ENCODE results near the gene KCNJ8. TPM values are rescaled to one million over a fixed set of nuclear protein-coding genes. Genes with fewer than 3 reads are reported as not detected.
A peak's percentile ranks its signal among the peaks of the same experiment; 100 is the strongest.

KCNJ8 gene
- total RNA-seq, 2 donors from 2014 or later = 15.2 to 26.2 TPM

DNA sequence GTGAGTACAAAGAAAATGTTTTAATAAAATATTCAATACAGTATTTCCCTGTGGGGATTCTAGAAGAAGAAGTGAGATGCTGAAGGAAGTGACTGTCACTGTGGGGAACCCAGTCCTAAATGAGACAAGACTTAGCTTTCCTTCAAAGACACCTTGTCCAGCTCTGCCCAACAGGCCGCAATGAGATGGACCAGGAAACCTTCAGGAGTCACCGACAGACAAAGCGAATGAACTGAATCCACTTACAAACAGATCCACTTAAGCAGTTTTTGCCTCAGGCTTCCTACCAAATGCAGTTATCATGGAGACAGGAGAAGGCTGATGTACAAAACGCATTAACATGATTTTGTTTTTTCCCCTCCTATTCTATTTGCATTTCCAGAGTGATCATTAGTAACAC lies 9.6 kb downstream of the KCNJ8 start:
- DNase-seq (no peak), ATAC-seq (no peak)
- 89 to 90% methylated on average over 4 of the region's 4 CpGs for WGBS, 2 donors
- peaks cover 41% of the 10 kb centered on the region for H3K4me1 ChIP-seq
- peaks cover 0 to 5% of the 10 kb centered on the region in 2 donors for H3K36me3 ChIP-seq (replicated peaks in 1 of 2; ENCODE audit: insufficient read depth in 1 of 2, low read depth in 2 of 2)
- H3K27ac ChIP-seq = peak overlapping the region in 3 of 4 donors; percentile 15 to 78 (median 70)
- H3K4me3 ChIP-seq = no peak overlapping the region
- no peaks in the 10 kb centered on the region for H3K27me3 ChIP-seq
- H3K9me3 ChIP-seq = no peaks in the 10 kb centered on the region
- no peak for TF ChIP-seq POLR2A (IDR thresholded peaks at IDR 0.05)
- TF ChIP-seq, protein P1, sequence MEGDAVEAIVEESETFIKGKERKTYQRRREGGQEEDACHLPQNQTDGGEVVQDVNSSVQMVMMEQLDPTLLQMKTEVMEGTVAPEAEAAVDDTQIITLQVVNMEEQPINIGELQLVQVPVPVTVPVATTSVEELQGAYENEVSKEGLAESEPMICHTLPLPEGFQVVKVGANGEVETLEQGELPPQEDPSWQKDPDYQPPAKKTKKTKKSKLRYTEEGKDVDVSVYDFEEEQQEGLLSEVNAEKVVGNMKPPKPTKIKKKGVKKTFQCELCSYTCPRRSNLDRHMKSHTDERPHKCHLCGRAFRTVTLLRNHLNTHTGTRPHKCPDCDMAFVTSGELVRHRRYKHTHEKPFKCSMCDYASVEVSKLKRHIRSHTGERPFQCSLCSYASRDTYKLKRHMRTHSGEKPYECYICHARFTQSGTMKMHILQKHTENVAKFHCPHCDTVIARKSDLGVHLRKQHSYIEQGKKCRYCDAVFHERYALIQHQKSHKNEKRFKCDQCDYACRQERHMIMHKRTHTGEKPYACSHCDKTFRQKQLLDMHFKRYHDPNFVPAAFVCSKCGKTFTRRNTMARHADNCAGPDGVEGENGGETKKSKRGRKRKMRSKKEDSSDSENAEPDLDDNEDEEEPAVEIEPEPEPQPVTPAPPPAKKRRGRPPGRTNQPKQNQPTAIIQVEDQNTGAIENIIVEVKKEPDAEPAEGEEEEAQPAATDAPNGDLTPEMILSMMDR (IDR thresholded peaks at IDR 0.05) = no peak
- intact Hi-C loops (cut with DNase I) = no loop called here

DNA sequence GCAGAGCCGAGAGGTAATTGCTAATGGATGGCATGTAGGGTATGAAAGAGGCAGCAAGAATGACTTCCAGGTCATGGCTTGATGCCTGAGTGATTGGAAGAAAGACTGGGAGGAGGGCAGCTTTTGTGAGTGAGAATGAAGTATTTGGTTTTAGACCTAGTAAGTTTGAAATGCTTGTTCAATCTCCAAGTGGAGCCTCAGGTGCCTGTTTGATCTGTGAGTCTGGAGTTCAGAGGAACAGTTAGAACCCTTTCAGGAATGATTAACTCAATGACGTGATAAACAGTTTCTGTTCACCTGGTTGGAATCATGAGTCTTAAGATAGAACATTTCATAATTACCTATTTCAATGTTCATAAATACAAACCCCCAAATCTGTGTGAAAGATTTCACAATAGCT lies 10.4 kb downstream of the KCNJ8 start:
- TF ChIP-seq, protein P1 (IDR thresholded peaks at IDR 0.05) = no peak
- TF ChIP-seq POLR2A (IDR thresholded peaks at IDR 0.05) = peak in 1 of 3 donors; percentile 66
- H3K36me3 ChIP-seq (replicated peaks in 1 of 2; ENCODE audit: insufficient read depth in 1 of 2, low read depth in 2 of 2) = peaks cover 0 to 5% of the 10 kb centered on the region in 2 donors
- DNase-seq (peak; percentile 25 to 62 (median 44)), ATAC-seq (peak; percentile 97)
- intact Hi-C loops (cut with DNase I) = no loop called here
- no peaks in the 10 kb centered on the region for H3K27me3 ChIP-seq
- 38 to 43% methylated on average over 2 of the region's 2 CpGs for WGBS, 2 donors
- H3K4me1 ChIP-seq = peaks cover 41% of the 10 kb centered on the region
- H3K9me3 ChIP-seq = no peaks in the 10 kb centered on the region
- no peak overlapping the region for H3K4me3 ChIP-seq
- peak overlapping the region; percentile 66 to 85 (median 74) for H3K27ac ChIP-seq

DNA sequence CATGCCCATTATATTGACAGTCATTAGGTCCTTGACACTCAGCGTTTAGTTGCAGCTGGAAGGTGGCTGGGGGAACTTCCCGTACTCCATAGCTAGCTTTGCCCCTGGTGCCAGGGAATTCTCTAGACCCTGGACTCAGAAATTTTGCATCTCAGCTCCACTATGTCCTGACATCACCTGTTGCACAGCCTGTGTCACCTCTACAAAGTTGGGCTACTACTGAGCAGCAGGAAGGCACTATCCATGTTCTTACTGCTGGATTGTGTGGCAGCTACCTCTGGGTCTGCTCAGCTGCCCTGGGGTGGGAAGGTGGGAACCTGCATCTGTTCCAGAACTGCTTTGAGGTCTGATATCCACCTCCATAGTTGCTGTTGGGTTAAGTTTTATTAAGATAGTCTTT lies 11.0 kb downstream of the KCNJ8 start:
- TF ChIP-seq, protein P1 (IDR thresholded peaks at IDR 0.05) = no peak
- no peak for TF ChIP-seq POLR2A (IDR thresholded peaks at IDR 0.05)
- 78 to 91% methylated on average over 2 of the region's 2 CpGs for WGBS, 2 donors
- H3K9me3 ChIP-seq = no peaks in the 10 kb centered on the region
- intact Hi-C loops (cut with DNase I) = no loop called here
- no peak overlapping the region for H3K4me3 ChIP-seq
- ATAC-seq (peak; percentile 16), DNase-seq (no peak)
- H3K27me3 ChIP-seq = no peaks in the 10 kb centered on the region
- H3K4me1 ChIP-seq = peaks cover 41% of the 10 kb centered on the region
- peaks cover 0 to 5% of the 10 kb centered on the region in 2 donors for H3K36me3 ChIP-seq (replicated peaks in 1 of 2; ENCODE audit: insufficient read depth in 1 of 2, low read depth in 2 of 2)
- H3K27ac ChIP-seq = peak overlapping the region; percentile 66 to 85 (median 74)

DNA sequence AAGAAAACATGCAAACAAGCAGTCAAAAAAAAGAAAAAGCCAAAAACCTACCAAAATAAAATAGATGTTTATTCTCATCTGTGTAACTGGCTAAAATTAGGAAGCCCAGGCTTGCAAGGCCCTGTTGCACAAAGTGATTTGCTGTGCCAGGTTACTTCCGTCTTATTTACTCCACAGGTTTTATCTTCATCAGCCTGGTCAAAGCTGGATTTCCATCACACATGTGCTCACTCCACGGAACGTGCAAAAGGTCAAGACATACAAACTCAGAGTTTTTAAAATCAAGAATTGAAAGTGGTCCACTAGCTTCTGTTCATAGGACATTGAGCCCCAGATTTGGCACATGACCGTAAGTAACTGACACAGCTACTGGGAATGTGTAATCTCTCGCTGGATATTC lies 14.8 kb downstream of the KCNJ8 start:
- ATAC-seq = no peak
- WGBS, 2 donors = 52 to 70% methylated on average over 5 of the region's 5 CpGs
- H3K36me3 ChIP-seq (replicated peaks in 1 of 2; ENCODE audit: insufficient read depth in 1 of 2, low read depth in 2 of 2) = no peaks in the 10 kb centered on the region
- TF ChIP-seq POLR2A (IDR thresholded peaks at IDR 0.05) = no peak
- TF ChIP-seq, protein P1 (IDR thresholded peaks at IDR 0.05) = no peak
- no peaks in the 10 kb centered on the region for H3K27me3 ChIP-seq
- H3K4me3 ChIP-seq = no peak overlapping the region
- intact Hi-C loops (cut with DNase I) = no loop called here
- no peak overlapping the region for H3K27ac ChIP-seq
- H3K9me3 ChIP-seq = no peaks in the 10 kb centered on the region
- DNase-seq = no peak
- peaks cover 32% of the 10 kb centered on the region for H3K4me1 ChIP-seq

- TF ChIP-seq, protein P1 (IDR thresholded peaks at IDR 0.05) = no peak
- no peak for TF ChIP-seq POLR2A (IDR thresholded peaks at IDR 0.05)
- H3K27ac ChIP-seq = no peak overlapping the region
- 82 to 88% methylated on average over 2 of the region's 2 CpGs for WGBS, 2 donors
- H3K36me3 ChIP-seq (replicated peaks in 1 of 2; ENCODE audit: insufficient read depth in 1 of 2, low read depth in 2 of 2) = no peaks in the 10 kb centered on the region
- no peak overlapping the region for H3K4me3 ChIP-seq
- DNase-seq = no peak
- intact Hi-C loops (cut with DNase I) = no loop called here
- no peak for ATAC-seq
- no peaks in the 10 kb centered on the region for H3K9me3 ChIP-seq
- peaks cover 14% of the 10 kb centered on the region for H3K4me1 ChIP-seq
- no peaks in the 10 kb centered on the region for H3K27me3 ChIP-seq
These were observed 16.8 kb downstream of the KCNJ8 start for GRCh38 chr12:21757735-21758134.
